Stimulated activated naive CD4-positive, alpha-beta T cell (primary cell): ENCODE measurements around the gene KCNH1.

Experiments
- DNase-seq, 6 experiments: peaks; one replicate each; lab custom pipeline; 2025; lab: John Stamatoyannopoulos, UW

KCNH1 gene

GRCh38 chr1:210722410-210723081, 411.4 kb downstream of the KCNH1 start:
- no peak for DNase-seq

GRCh38 chr1:210715072-210715471, 418.9 kb downstream of the KCNH1 start:
- DNase-seq, result no peak

- no peak for DNase-seq
Observed at GRCh38 chr1:210711825-210712612, 421.9 kb downstream of the KCNH1 start.

GRCh38 chr1:210709701-210710100, 424.2 kb downstream of the KCNH1 start:
- DNase-seq, result no peak

- no peak for DNase-seq
Observed at GRCh38 chr1:210707300-210708240, 426.4 kb downstream of the KCNH1 start.

GRCh38 chr1:210706246-210706645, 427.7 kb downstream of the KCNH1 start:
- DNase-seq, result no peak

GRCh38 chr1:210705086-210705485, 428.9 kb downstream of the KCNH1 start:
- no peak for DNase-seq

- no peak for DNase-seq
Observed at GRCh38 chr1:210703593-210703992, 430.4 kb downstream of the KCNH1 start.

- no peak for DNase-seq
Observed at GRCh38 chr1:210702506-210702905, 431.4 kb downstream of the KCNH1 start.

- DNase-seq, result no peak
Observed at GRCh38 chr1:210700511-210700910, 433.4 kb downstream of the KCNH1 start.

- no peak for DNase-seq
Observed at GRCh38 chr1:210700083-210700482, 433.9 kb downstream of the KCNH1 start.

GRCh38 chr1:210698661-210699060, 435.3 kb downstream of the KCNH1 start:
- DNase-seq, result no peak

GRCh38 chr1:210697185-210697584, 436.8 kb downstream of the KCNH1 start:
- DNase-seq, result no peak

GRCh38 chr1:210696709-210697108, 437.2 kb downstream of the KCNH1 start:
- no peak for DNase-seq

- no peak for DNase-seq
Observed at GRCh38 chr1:210695026-210695425, 438.9 kb downstream of the KCNH1 start.

- no peak for DNase-seq
Observed at GRCh38 chr1:210692796-210693195, 441.2 kb downstream of the KCNH1 start.

- no peak for DNase-seq
Observed at GRCh38 chr1:210691039-210691610, 442.8 kb downstream of the KCNH1 start.

- DNase-seq, result no peak
Observed at GRCh38 chr1:210690236-210690635, 443.7 kb downstream of the KCNH1 start.

- DNase-seq, result no peak
Observed at GRCh38 chr1:210689826-210690225, 444.1 kb downstream of the KCNH1 start.

- DNase-seq, result no peak
Observed at GRCh38 chr1:210688512-210689234, 445.3 kb downstream of the KCNH1 start.

- DNase-seq, result no peak
Observed at GRCh38 chr1:210687582-210688279, 446.2 kb downstream of the KCNH1 start.
